ENCODE measurements around the gene DMWD. TPM values are rescaled to one million over a fixed set of nuclear protein-coding genes. Genes with fewer than 3 reads are reported as not detected.

DMWD gene
- total RNA-seq, 2 experiments from 2014 or later = 23.5 to 26.0 TPM

DNA sequence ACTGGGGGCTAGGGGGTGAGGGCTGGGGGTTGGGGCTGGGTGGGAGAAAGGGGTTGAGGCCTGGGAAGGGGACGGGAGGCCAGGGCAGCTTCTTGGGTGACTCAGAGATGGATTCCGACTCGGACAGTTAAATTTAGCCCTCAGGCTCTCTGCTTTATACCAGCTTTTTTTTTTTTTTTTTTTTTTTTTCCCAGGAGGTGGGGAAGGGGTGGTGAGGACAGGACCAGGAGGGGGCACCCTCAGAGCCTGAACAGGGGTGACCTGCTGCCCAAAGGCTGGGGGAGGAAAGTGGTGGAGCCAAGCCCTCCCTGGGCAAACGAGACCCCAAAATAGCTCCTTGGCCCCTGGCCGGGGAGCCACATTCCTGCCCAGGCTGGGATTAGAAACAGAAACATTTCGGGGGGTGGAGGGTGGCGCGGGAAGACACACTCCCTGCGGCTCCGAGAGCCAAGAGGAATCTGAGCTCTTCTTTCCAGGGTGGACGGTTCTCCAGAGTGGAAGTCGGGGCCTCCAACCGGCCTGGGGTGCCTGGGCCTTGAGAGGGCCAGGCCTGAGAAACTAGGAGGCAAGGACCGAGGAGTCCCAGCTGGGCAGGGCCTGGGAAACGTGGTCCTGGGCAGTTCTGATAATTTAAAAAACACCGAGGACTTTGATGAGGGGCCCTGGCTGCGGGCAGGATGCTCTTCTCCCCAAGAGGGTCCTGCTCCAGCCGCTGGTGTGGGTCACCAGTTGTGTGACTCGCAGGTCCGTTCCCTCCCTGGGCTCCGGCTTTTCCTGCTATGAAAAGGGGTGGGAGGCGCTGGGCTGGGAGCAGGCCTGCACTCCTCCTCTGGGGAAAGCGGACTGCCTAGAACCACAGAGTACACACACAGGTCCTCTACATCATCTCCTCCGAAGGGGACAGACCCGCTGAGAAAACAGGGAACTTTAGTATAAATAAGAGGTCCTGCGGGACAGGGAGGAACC lies 9.5 kb downstream of the DMWD start:
- CTCF ChIA-PET = interaction anchor here (1.2 to 1.5 kb wide), 3 partner anchors 14 to 34 kb away, joined by 4 read pairs; partner anchors contain the start of gene SIX5
- POLR2A ChIA-PET = interaction anchor here (0.6 to 1.3 kb wide), 4 partner anchors 9 to 66 kb away, joined by 3 to 4 read pairs (median 4); partner anchors contain the start of gene DMWD

GRCh38 chr19:45782162-45782691 lies 10.4 kb downstream of the DMWD start, which contains the start of gene DMPK:
Gene DMPK, minus strand, starts transcription at chr19:45782490. Its CDS starts 138 bp downstream, at chr19:45782352.
- H3K27me3 Mint-ChIP-seq = peaks cover 29% of the 10 kb centered on the region
- no peak within 1 kb of the TSS for H3K27ac Mint-ChIP-seq
- H3K4me1 Mint-ChIP-seq (ENCODE audit: low read depth) = peaks cover 17% of the 10 kb centered on the region
- DNase-seq (no peak), ATAC-seq (no peak)
- intact Hi-C loops (cut with micrococcal nuclease) = no loop called here
- no peak within 1 kb of the TSS for H3K4me3 Mint-ChIP-seq
- ChIA-PET POLR2A (interaction anchor here (0.6 to 1.3 kb wide), 5 partner anchors 10 to 1217 kb away, joined by 3 to 4 read pairs (median 3); no protein-coding TSS in a partner anchor), CTCF (interaction anchor here (1.2 to 1.5 kb wide), 3 partner anchors 13 to 35 kb away, joined by 4 read pairs; partner anchors contain the start of gene SIX5)
- H3K9me3 Mint-ChIP-seq = no peaks in the 10 kb centered on the region
- peaks cover 16% of the 10 kb centered on the region for H3K36me3 Mint-ChIP-seq (ENCODE audit: low read depth)
- no peak for TF ChIP-seq CTCF (IDR thresholded peaks at IDR 0.05)

More for the DNA sequence above, 9.5 kb downstream of the DMWD start:
- no peak overlapping the region for H3K27ac Mint-ChIP-seq
- DNase-seq (no peak), ATAC-seq (no peak)
- H3K9me3 Mint-ChIP-seq = no peaks in the 10 kb centered on the region
- H3K36me3 Mint-ChIP-seq (ENCODE audit: low read depth) = peaks cover 21% of the 10 kb centered on the region
- intact Hi-C loops (cut with micrococcal nuclease) = no loop called here
- TF ChIP-seq CTCF (IDR thresholded peaks at IDR 0.05) = no peak
- H3K4me1 Mint-ChIP-seq (ENCODE audit: low read depth) = peaks cover 17% of the 10 kb centered on the region
- H3K27me3 Mint-ChIP-seq = peaks cover 29% of the 10 kb centered on the region
- H3K4me3 Mint-ChIP-seq = no peak overlapping the region

DNA sequence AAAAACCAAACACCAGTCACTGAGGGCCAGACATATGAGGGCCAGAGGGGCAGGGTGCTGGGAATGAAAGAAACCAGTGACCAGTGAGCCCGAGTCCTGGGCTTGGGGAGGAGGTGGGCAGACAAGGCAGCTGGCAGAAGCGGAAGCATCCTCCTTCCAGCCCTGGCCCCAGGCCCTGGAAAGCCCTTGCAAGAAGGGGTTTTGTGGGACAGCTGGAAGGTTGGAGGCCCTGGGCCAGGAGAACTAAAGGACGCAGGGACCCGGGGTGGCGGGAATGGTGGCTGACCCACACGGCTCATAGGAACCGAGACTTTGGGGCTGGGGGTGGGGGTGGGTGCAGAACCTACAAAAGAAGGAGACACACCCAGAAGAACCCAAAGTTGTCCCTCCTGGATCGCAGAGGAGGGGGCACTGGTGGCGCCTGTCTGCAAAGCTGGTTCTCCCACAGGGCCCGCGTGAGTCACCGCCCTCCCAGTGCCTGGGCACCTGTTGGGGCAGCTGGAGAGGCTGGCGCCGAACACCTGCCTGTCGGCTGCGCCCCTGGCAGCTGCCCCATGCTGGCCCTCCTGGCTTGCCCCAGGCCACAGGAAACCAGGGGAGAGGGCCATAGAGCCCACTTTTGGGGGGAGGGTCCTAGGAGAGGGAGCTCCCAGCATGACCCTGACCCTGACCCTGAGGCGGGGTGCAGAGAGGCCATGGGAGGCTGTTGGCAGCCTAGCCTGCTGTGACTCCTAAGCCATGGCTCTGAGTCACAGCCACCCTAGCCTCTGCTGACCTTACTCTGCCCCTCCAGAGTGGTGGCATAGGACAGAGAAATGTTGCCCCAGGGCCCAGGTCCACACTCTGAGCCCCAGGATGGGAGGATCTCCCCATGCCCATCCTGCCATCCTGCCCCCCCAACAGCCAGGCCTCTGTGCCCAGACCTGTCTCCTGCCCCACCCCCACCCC lies 11.2 kb downstream of the DMWD start:
- ATAC-seq = no peak
- intact Hi-C loops (cut with micrococcal nuclease) = no loop called here
- no peak overlapping the region for H3K4me3 Mint-ChIP-seq
- H3K4me1 Mint-ChIP-seq (ENCODE audit: low read depth) = peaks cover 17% of the 10 kb centered on the region
- peaks cover 29% of the 10 kb centered on the region for H3K27me3 Mint-ChIP-seq
- no peak for TF ChIP-seq CTCF (IDR thresholded peaks at IDR 0.05)
- no peaks in the 10 kb centered on the region for H3K9me3 Mint-ChIP-seq
- H3K27ac Mint-ChIP-seq = no peak overlapping the region
- CTCF ChIA-PET = interaction anchor here (1.2 to 1.6 kb wide), 3 partner anchors 12 to 18 kb away, joined by 4 read pairs; partner anchors contain the start of gene SIX5
- POLR2A ChIA-PET = interaction anchor here (0.6 to 1.3 kb wide), 5 partner anchors 8 to 1216 kb away, joined by 3 read pairs; no protein-coding TSS in a partner anchor
- DNase-seq = no peak
- H3K36me3 Mint-ChIP-seq (ENCODE audit: low read depth) = peaks cover 15% of the 10 kb centered on the region

GRCh38 chr19:45780448-45781213 lies 12.0 kb downstream of the DMWD start:
- no peak overlapping the region for H3K4me3 Mint-ChIP-seq
- ChIA-PET CTCF (interaction anchor here (0.7 to 1.6 kb wide), 2 partner anchors 10 to 11 kb away, joined by 3 to 4 read pairs; partner anchors contain the start of gene SIX5), POLR2A (interaction anchor here (0.8 to 2.5 kb wide), 4 partner anchors 8 to 24 kb away, joined by 3 to 9 read pairs (median 3); partner anchors contain the start of gene SIX5)
- DNase-seq (no peak), ATAC-seq (no peak)
- H3K36me3 Mint-ChIP-seq (ENCODE audit: low read depth) = peaks cover 11% of the 10 kb centered on the region
- H3K4me1 Mint-ChIP-seq (ENCODE audit: low read depth) = peaks cover 17% of the 10 kb centered on the region
- no peak for TF ChIP-seq CTCF (IDR thresholded peaks at IDR 0.05)
- no peak overlapping the region for H3K27ac Mint-ChIP-seq
- H3K9me3 Mint-ChIP-seq = no peaks in the 10 kb centered on the region
- H3K27me3 Mint-ChIP-seq = peaks cover 29% of the 10 kb centered on the region
- intact Hi-C loops (cut with micrococcal nuclease) = no loop called here

All from activated CD8-positive, alpha-beta T cell treated with anti-CD3 and anti-CD28 coated beads for 36 hours (primary cell).